HG02870 (cell line): ENCODE results near the gene TBC1D24.

Source experiments
- ATAC-seq: cut with Tn5 transposase; IDR thresholded peaks from one replicate; pipeline ENCODE4 v1.9.1; 2021; ENCODE audit warnings: mild to moderate bottlenecking, moderate library complexity; ENCODE audit not compliant: unreplicated experiment

TBC1D24 gene

DNA sequence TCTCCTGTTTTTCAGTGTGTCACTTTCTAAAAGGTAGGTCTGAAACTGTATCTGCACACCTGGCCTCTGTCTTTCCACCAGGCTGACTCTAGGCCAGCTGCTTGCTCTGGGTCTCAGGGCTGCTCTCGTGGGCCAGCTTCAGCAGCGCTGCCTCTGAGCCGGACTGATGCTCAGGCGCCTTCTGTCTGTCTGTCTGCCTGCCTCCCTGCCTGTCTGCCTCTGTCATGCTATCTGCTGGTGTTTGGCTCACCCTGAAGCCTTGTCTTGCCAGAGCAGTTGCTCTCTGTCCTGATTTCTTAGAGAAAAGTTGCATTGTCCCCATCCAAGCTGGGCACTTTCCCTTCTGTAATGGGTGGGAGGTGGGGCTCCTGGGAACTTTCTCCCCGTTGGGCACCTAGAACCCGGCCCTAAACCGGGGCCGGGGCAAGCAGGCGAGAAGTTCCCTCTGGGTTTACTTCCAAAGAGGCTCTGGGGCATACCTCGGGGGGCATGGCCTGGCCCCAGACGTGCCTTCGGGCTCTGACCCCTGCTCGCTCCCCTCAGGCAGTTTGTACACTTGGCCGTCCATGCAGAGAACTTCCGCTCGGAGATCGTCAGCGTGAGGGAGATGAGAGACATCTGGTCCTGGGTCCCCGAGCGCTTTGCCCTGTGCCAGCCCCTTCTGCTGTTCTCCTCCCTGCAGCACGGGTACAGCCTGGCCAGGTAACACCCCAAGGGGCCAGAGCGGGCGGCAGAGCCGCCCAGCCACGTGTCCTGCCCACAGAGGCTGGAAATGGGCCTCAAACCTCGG lies 23.0 kb downstream of the TBC1D24 start:
- no peak for ATAC-seq

DNA sequence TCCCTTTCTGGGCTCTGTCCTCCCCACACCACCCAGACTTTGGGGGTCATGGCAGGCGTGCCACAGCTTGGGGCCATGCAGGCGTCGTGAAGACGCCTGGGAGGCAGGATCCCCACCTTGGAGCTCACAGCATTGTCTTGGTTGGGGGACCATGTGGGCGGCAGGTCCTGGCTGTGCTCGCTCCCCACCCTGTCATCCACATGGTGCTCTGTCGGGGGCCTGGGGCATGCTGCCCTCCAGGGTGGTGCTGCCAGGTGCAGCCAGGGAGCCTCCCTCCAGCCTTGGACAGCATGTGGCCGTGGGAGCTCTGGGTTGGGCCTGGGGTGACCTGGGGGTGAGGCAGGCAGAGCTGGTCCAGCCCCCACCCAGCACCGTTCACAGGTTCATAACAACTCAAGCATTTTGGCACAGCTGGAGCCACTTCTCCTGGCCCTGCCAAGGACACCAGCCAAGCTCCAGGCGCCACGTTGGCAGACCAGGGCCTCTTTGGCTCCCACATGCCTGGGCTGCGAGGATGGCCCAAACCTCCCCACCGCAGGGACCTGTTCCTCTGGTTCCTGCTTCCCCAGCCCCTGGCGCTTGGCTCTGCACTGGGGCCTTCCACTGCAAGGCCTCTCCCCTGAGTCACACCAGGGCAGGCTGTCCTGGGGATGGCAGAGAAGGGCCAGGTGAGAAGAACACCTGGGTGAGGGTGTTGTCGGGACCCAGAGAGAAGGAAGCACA lies 23.8 kb downstream of the TBC1D24 start:
- no peak for ATAC-seq

DNA sequence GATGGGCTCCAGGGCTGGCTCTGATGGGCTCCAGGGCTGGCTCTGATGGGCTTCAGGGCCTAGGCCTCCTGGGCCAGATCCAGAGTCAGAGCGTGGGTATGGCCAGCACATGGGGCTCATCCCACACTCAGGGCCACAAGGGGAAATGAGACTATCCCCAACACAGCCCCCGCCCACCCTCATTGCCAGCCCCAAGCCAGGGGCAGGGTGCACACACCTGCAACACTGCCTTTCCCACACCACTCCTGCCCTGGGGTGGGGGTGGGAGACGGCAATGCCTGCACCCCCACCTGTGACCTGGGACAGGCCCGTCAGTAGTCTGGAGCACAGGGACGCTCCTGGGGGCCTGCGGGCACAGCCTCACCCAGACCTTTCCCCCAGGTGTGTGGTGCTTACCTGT lies 24.5 kb downstream of the TBC1D24 start:
- no peak for ATAC-seq

GRCh38 chr16:2499890-2500429 lies 25.0 kb downstream of the TBC1D24 start:
- ATAC-seq: no peak

GRCh38 chr16:2500430-2500917 lies 25.5 kb downstream of the TBC1D24 start:
- no peak for ATAC-seq

DNA sequence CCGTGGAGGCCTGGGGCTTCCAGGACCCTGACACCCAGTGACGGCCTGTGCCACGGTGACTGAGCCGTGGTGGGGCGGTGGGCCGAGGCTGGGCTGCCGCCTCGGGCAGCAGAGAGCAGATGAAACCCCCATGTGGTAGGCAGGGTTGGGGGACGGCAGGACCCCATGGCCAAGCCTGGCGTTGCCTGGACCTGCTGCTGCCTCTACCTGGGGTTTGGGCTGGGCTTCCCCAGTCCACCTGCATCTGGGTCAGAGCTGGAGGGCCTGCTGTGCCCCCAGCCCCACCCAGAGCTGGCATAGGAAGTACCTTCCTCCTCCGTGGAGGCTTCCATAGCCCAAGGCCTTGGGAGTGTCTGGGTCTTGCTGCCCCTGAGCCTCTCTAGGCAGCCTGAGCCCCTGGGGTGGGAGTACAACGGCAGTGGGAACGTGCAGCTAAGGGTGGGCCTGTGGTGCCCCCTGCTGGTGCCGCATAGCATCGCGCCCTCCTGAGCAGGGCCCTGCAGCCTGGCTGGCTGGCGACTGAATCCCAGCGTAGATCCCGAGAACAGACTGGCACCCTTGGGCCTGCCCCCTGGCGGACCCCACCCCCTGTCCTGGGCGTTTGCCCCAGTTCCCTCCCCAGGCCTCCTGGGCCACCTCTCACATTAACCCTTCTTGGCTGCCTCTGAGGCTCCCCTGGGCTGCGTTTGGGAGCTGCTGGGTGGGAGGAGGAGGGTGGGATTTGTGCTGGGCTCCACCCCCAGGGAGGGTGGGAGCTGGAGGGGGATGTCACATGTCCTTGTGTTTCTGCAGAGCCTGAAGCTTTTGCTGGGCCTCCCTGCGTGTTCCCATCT lies 26.2 kb downstream of the TBC1D24 start:
- ATAC-seq: peak; percentile 53

- ATAC-seq: no peak
Observed at GRCh38 chr16:2501946-2502895, 27.3 kb downstream of the TBC1D24 start.

DNA sequence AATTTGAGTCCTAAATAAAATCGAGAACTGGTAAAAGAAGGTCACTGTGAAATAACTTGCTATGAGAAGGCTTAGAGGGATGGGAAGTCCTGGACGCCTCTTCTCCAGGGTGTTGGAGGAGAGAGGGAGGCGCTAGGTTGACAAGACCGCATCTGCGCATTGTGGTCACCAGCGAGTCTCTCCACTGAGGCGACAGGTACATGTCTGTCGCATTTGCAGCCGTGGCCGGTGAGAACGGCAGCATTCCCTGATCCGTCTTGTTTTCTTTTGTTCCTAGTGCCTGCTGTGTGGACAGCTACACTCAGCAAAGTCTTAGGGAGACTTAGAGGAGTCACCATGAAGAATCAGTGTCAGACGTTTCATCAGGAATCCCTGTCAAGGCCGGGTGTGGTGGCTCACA lies 30.8 kb downstream of the TBC1D24 start:
- ATAC-seq: no peak

DNA sequence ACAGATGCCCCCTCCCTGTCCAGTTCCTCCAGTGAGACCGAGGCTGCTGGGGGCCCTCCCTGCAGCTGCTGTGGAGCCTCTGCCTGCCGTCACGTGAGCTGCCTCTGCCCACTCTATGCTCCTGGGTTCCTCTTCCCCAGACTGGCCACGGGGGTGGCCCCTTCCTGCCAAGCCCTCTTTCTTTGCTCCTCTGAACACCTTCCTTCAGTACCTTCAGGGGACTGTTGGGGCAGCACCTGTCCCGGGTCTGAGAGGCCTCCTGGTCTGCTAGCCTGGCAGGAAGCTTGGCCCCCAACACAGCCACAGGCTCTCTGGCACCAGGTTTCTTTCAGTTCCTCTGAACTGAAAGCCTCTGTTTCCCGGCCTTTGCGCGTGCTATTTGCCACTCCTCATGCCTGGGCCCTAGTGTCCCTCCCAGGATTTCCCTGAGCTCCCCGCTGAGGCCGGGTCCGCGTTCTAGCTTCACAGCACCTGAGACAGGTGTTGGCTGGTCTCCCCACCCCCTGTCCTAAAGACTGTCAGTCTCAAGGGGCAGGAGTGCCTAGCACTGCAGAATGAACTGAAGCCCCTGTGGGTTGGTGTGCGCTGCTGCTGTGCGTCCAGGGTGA lies 32.2 kb downstream of the TBC1D24 start:
- ATAC-seq: no peak

DNA sequence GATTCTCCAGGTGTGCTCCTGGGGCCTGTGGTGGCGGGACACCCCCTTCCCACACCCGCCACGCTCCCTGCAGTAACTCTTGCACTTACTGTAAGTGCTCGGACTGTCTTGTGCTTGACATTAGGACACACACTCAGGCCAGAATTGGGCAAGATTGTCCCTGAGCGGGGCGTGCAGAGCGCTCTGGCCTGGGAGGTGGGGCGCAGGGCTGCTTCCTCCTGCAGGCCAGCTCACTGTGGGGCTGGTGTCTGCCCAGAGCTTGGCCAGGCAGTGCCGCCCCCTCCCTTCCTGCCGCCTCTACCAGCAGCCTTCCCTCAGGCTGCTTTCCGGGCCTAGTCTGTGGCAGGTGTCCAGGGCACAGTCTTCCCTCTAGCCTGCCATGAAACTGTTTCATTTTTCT lies 32.7 kb downstream of the TBC1D24 start:
- no peak for ATAC-seq

DNA sequence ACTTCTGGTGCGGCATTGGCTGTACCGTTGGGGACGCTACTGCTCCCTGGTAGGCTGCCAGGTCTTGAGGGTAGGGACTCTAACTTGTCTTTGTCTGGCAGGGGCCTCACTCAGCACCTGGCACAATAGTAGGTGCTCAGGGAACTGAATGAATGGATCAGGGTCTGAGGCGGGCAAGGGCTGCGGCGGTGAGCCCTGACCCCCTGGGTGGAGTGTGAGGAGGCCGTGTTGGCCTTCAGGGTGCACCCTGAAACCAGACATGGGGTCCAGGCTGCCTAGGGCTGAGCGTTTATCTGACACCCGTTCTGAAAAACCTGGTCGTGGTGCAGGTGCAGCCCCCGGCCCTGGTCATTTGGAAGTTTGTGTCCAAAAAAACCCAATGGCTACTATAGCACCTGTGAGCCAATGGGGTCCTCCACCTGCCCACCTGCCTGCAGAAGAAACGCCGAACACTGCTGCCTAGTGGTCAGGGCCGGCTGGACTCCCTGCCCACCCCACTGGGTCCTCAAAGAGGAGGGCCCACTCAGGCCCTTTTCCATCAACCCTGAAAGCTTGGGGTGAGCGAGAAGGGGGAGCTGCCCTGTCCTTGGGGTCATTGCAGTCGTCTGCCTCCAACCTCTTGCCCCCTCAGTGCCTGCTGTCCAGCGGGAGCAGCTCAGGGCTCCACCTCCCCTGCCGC lies 33.9 kb downstream of the TBC1D24 start:
- no peak for ATAC-seq

GRCh38 chr16:2511128-2511800 lies 36.3 kb downstream of the TBC1D24 start:
- no peak for ATAC-seq

DNA sequence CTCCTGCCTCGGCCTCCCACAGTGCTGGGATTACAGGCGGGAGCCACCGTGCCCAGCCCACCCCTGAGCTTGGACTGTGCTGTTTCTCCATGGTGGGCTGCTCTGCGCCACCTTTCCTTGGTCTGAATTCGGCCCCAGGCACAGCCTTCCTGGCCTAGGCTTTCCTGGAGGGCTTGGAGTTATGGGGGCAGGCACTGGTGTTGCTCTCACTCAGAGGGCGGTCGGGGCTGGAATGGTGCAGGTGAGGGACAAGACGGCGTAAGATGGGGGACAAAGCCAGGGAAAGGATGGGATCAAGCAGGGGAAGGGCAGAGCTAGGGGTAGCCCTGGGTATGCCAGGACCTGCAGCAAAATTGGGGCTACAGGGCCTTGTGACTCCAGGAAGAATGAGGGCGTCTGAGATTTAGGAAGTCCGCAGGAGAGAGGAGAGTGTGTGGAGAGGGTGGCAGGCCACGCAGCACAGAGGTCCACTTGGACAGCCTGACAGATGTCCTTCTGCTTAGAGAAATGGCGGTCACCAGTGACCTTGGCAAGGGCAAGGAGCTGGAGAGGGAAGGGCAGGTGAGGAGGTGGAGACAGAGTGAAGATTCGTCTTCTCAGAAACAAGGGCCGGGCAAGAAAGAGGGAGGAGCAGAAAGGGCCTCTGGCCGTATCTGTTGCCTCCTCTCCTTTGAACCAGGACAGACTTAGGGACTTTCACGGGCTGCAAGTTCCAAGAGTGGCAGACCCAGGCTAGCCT lies 37.2 kb downstream of the TBC1D24 start:
- no peak for ATAC-seq

DNA sequence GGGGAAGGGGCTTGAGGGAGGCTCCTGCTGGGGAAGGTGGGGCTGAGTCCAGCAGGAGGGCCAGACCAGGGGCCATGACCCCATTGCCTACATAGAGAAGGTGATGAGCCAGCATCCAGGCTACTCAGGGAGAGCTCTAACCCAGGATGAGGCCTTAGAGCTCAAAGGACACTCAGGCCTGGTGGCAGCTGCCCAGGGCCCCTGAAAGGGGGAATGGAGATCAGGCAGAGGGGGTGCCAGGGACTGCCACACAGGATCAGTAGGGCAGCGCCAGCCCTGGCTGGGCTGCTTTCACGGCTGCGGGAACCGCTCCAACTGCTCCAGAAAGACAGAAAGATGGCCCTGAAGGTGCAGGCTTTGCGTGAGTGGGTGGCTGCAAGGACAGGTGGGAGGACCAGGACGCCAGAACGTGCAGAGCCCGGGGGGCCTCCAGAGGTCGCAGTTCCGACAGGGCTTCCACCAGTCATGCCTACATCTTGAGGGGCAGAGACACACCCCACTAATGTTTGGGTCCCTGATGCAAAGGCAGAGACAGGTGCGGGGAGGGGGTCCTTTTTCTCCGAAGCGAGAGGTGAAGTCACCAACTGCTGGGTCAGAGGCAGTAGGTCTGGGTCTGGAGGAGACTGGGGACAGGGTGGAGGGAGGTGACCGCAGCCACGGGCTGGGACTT lies 37.9 kb downstream of the TBC1D24 start:
- no peak for ATAC-seq

DNA sequence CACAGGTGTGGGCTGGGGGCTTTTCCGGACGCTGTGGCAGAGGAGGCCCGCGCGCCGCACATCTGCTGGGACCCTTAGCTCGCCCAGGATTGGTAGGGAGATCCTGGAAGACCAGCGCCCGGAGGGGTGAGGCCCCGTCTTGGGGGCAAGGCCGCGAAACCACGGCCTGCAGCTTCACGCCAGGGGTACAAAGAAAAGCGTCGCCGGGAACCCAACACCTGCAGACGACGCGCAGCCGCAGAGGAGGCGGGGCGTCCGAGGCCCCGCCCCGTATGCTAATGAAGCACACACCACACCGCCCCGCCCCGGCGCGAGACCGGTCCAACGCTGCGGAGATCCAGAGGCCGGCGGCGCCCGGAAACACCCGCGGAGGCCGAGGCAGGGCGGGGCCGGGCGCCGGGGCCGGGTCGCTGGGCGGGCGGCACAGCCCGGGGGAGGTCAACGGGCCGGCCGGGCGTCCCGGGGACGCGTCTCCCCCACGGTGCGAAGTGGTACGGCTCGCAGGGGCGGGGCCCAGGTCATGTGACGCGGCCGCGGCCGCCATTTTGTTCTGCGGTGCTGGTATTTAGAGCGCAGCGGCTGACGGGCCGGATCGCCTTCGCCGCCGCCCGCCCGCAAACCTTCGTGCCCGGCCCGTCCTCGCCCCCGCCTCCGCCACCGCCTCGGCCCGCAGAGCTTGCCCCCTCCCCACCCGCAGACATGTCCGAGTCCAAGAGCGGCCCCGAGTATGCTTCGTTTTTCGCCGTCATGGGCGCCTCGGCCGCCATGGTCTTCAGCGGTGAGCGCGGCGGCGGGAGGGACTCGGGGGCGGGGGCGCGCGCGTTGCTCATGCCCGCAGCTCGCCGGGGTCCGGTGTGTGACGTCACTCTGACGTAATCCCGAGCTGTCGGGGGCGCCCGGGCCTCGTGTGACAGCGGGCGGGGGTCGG lies 38.7 kb downstream of the TBC1D24 start, which contains the start of gene ATP6V0C:
ATP6V0C (plus strand) TSS at position 548 of the 928 bp plus-strand sequence; CDS start at position 700, 152 bp downstream.
- peak; percentile 60 for ATAC-seq
